Suprapubic skin (tissue), 4 donors: ENCODE data around the gene SIRT6. TPM values are rescaled to one million over a fixed set of nuclear protein-coding genes. Genes with fewer than 3 reads are reported as not detected.
"Not testable (repeated sequence)": the region's sequence is repeated elsewhere in the genome, so short reads cannot be mapped to it uniquely, and the experiment has no call there.

Source experiments
- DNase-seq, 2 donors: peaks; one replicate each; pipeline ENCODE4 v3.0.0-alpha.2; 2019; ENCODE audit warnings: low spot score in 2 of 2
- H3K27ac ChIP-seq: fragments of 200-600 bp; sonication (generic); one replicate; pipeline ENCODE4 v1.5.1; 2019
- H3K27me3 ChIP-seq: fragments of 200-600 bp; sonication (generic); one replicate; pipeline ENCODE4 v1.5.1; 2019
- H3K36me3 ChIP-seq: fragments of 200-600 bp; sonication (generic); one replicate; pipeline ENCODE4 v1.5.1; 2019
- H3K4me1 ChIP-seq: fragments of 200-600 bp; sonication (generic); one replicate; pipeline ENCODE4 v1.5.1; 2019
- H3K4me3 ChIP-seq: fragments of 200-600 bp; sonication (generic); one replicate; pipeline ENCODE4 v1.5.1; 2019; ENCODE audit warnings: mild to moderate bottlenecking
- H3K9me3 ChIP-seq: fragments of 200-600 bp; sonication (generic); one replicate; pipeline ENCODE4 v1.5.1; 2019
- CTCF ChIP-seq, 2 donors: fragments of 200-600 bp in 1 of 2; fragments of 450-650 bp in 1 of 2; sonication (generic) in 1 of 2; IDR thresholded peaks; one replicate each; pipeline ENCODE4 v1.5.1; 2016 to 2019; ENCODE audit warnings: antibody characterized with exemption in 2 of 2, mild to moderate bottlenecking in 1 of 2, moderate library complexity in 1 of 2
- EP300 ChIP-seq: sonication (generic); formaldehyde crosslinking; IDR thresholded peaks from one replicate; pipeline ENCODE4 v1.6.1; 2017; ENCODE audit warnings: antibody characterized with exemption
- POLR2A ChIP-seq, 2 donors: fragments of 450-650 bp; IDR thresholded peaks; one replicate each; pipeline ENCODE4 v1.6.1; 2017; ENCODE audit warnings: antibody characterized with exemption in 2 of 2, mild to moderate bottlenecking in 2 of 2, moderate library complexity in 2 of 2
- POLR2AphosphoS5 ChIP-seq, 3 donors: sonication (generic); formaldehyde crosslinking; IDR thresholded peaks; one replicate each; pipeline ENCODE4 v1.6.1; 2017; ENCODE audit warnings: antibody characterized with exemption in 3 of 3
- WGBS: methylation state at CpG from one replicate; pipeline ENCODE4 v1.1.5; 2018; 5-methylcytosine and 5-hydroxymethylcytosine counted together
- total RNA-seq, 4 donors: library from RNA; depleted of rRNA; stranded (reverse); fragments of >200 nt; gene quantifications; one replicate each; pipeline ENCODE4 v1.1.0, GENCODE V29; 2016

SIRT6 gene
- total RNA-seq, 4 donors from 2014 or later: 28.1 to 45.7 (median 31.8) TPM

GRCh38 chr19:4225885-4226284 lies 43.5 kb upstream of the SIRT6 start:
- Histone ChIP-seq H3K27me3 (peaks cover 52% of the 10 kb centered on the region), H3K9me3 (no peaks in the 10 kb centered on the region), H3K36me3 (no peaks in the 10 kb centered on the region), H3K27ac (no peak overlapping the region), H3K4me1 (no peaks in the 10 kb centered on the region), H3K4me3 (no peak overlapping the region)
- 61% methylated on average over 8 of the region's 8 CpGs for WGBS
- DNase-seq: no peak
- TF ChIP-seq POLR2A (IDR thresholded peaks at IDR 0.05) (no peak), EP300 (no peak), CTCF (IDR thresholded peaks at IDR 0.05) (no peak), POLR2AphosphoS5 (IDR thresholded peaks at IDR 0.05) (no peak)

GRCh38 chr19:4224470-4224869 lies 42.1 kb upstream of the SIRT6 start:
- TF ChIP-seq POLR2A (IDR thresholded peaks at IDR 0.05) (no peak), CTCF (IDR thresholded peaks at IDR 0.05) (no peak), EP300 (no peak)
- H3K4me1 ChIP-seq: no peaks in the 10 kb centered on the region
- peaks cover 38% of the 10 kb centered on the region for H3K27me3 ChIP-seq
- H3K4me3 ChIP-seq: no peak overlapping the region
- no peak overlapping the region for H3K27ac ChIP-seq
- no peak for DNase-seq
- no peaks in the 10 kb centered on the region for H3K9me3 ChIP-seq
- WGBS: 64% methylated on average over 13 of the region's 15 CpGs
- no peaks in the 10 kb centered on the region for H3K36me3 ChIP-seq

- no peaks in the 10 kb centered on the region for H3K36me3 ChIP-seq
- no peak overlapping the region for H3K27ac ChIP-seq
- 92% methylated on average over 7 of the region's 7 CpGs for WGBS
- H3K4me1 ChIP-seq: no peaks in the 10 kb centered on the region
- peaks cover 2% of the 10 kb centered on the region for H3K27me3 ChIP-seq
- no peak overlapping the region for H3K4me3 ChIP-seq
- DNase-seq: no peak
- H3K9me3 ChIP-seq: no peaks in the 10 kb centered on the region
- no peak for TF ChIP-seq POLR2A (IDR thresholded peaks at IDR 0.05)
- no peak for TF ChIP-seq POLR2AphosphoS5 (IDR thresholded peaks at IDR 0.05)
- TF ChIP-seq CTCF (IDR thresholded peaks at IDR 0.05): no peak
- TF ChIP-seq EP300: no peak
These were observed 37.8 kb upstream of the SIRT6 start for GRCh38 chr19:4220188-4220587.

GRCh38 chr19:4218523-4218922 lies 36.2 kb upstream of the SIRT6 start:
- DNase-seq, H3K27ac ChIP-seq: not testable (repeated sequence)
- WGBS: 93% methylated on average over 1 of the region's 1 CpG

GRCh38 chr19:4217429-4218264 lies 35.3 kb upstream of the SIRT6 start:
- Histone ChIP-seq H3K27me3 (peaks cover 11% of the 10 kb centered on the region), H3K4me3 (no peak overlapping the region), H3K36me3 (no peaks in the 10 kb centered on the region), H3K27ac (no peak overlapping the region), H3K9me3 (no peaks in the 10 kb centered on the region), H3K4me1 (no peaks in the 10 kb centered on the region)
- WGBS: 94% methylated on average over 42 of the region's 81 CpGs
- no peak for TF ChIP-seq CTCF (IDR thresholded peaks at IDR 0.05)
- TF ChIP-seq POLR2A (IDR thresholded peaks at IDR 0.05): no peak
- TF ChIP-seq POLR2AphosphoS5 (IDR thresholded peaks at IDR 0.05): no peak
- no peak for TF ChIP-seq EP300
- no peak for DNase-seq

More at GRCh38 chr19:4218523-4218922, 36.2 kb upstream of the SIRT6 start:
- H3K4me1 ChIP-seq, H3K27me3 ChIP-seq, H3K36me3 ChIP-seq, H3K4me3 ChIP-seq, H3K9me3 ChIP-seq: not testable (repeated sequence)
